HepG2 (cell line): ENCODE data around the gene AP5B1. TPM values are rescaled to one million over a fixed set of nuclear protein-coding genes. Genes with fewer than 3 reads are reported as not detected.

Experiments used
- DMTF1 ChIP-seq: sonication (generic); formaldehyde crosslinking; IDR thresholded peaks from 2 replicates; pipeline ENCODE4 v1.4.0; 2020; ENCODE audit warnings: mild to moderate bottlenecking, missing genetic modification reagents
- FOXA3 ChIP-seq: IDR thresholded peaks from 2 replicates; pipeline ENCODE4 v1.6.1; 2016; ENCODE audit warnings: missing genetic modification reagents, missing compliant biosample characterization
- HNF4G ChIP-seq, 2 experiments: sonication (generic) in 1 of 2; formaldehyde crosslinking in 1 of 2; IDR thresholded peaks; 2 replicates each; pipeline versions ENCODE4 v1.4.0 to v1.6.1; 2011 to 2020; ENCODE audit warnings: borderline replicate concordance in 2 of 2, low read depth in 2 of 2, mild to moderate bottlenecking in 2 of 2, low read length in 1 of 2, missing genetic modification reagents in 1 of 2, moderate library complexity in 1 of 2
- LCORL ChIP-seq, 2 experiments: fragments of 450-650 bp in 1 of 2; sonication (generic) in 1 of 2; formaldehyde crosslinking in 1 of 2; IDR thresholded peaks; 2 replicates each; pipeline versions ENCODE4 v1.5.0 to v1.6.1; 2017 to 2020; ENCODE audit warnings: antibody characterized with exemption in 1 of 2, missing genetic modification reagents in 1 of 2
- MEIS2 ChIP-seq: sonication (generic); formaldehyde crosslinking; IDR thresholded peaks from 2 replicates; pipeline ENCODE4 v1.9.0; 2021; ENCODE audit warnings: mild to moderate bottlenecking, missing genetic modification reagents
- PAXIP1 ChIP-seq: sonication (generic); formaldehyde crosslinking; conservative IDR thresholded peaks from 2 replicates; pipeline ENCODE4 v1.4.0; 2020; ENCODE audit warnings: mild to moderate bottlenecking, missing genetic modification reagents, moderate library complexity
- SAP130 ChIP-seq: IDR thresholded peaks from 2 replicates; pipeline ENCODE4 v1.6.1; 2016; ENCODE audit warnings: low read depth
- U2AF1 ChIP-seq: fragments of 200-400 bp; formaldehyde crosslinking; optimal IDR thresholded peaks from 2 replicates; pipeline ENCODE3; 2017; ENCODE audit warnings: mild to moderate bottlenecking, low read depth, low read length
- ZFP91 ChIP-seq: sonication (generic); formaldehyde crosslinking; IDR thresholded peaks from 2 replicates; pipeline ENCODE4 v1.9.0; 2022; ENCODE audit warnings: missing genetic modification reagents, mild to moderate bottlenecking, borderline replicate concordance
- ZFX ChIP-seq: sonication (generic); formaldehyde crosslinking; IDR thresholded peaks from 2 replicates; pipeline ENCODE4 v1.4.0; 2020; ENCODE audit warnings: mild to moderate bottlenecking, low read depth, missing genetic modification reagents, moderate library complexity
- ZFY ChIP-seq: sonication (generic); formaldehyde crosslinking; IDR thresholded peaks from 2 replicates; pipeline ENCODE4 v1.4.0; 2020; ENCODE audit warnings: missing genetic modification reagents
- ZNF276 ChIP-seq: sonication (generic); formaldehyde crosslinking; IDR thresholded peaks from 2 replicates; pipeline ENCODE4 v1.4.0; 2020; ENCODE audit warnings: mild to moderate bottlenecking, low read depth, missing genetic modification reagents
- ZNF343 ChIP-seq: sonication (generic); formaldehyde crosslinking; IDR thresholded peaks from 2 replicates; pipeline ENCODE4 v1.4.0; 2020; ENCODE audit warnings: mild to moderate bottlenecking, missing genetic modification reagents
- ZNF441 ChIP-seq: sonication (generic); formaldehyde crosslinking; IDR thresholded peaks from 2 replicates; pipeline ENCODE4 v1.7.0; 2021; ENCODE audit warnings: missing genetic modification reagents, borderline replicate concordance
- ZNF691 ChIP-seq: sonication (generic); formaldehyde crosslinking; IDR thresholded peaks from 2 replicates; pipeline ENCODE4 v1.4.0; 2020; ENCODE audit warnings: missing genetic modification reagents, low read depth, mild to moderate bottlenecking, borderline replicate concordance
- ZNF792 ChIP-seq: IDR thresholded peaks from 2 replicates; pipeline ENCODE4 v1.6.1; 2016
- polyA plus RNA-seq, 8 experiments: library from polyadenylated mRNA; depleted of rRNA in 3 of 8; stranded (reverse) in 7 of 8; unstranded in 1 of 8; fragments of >200 nt; fragmentation: Illumina TruSeq in 4 of 8; extraction: Trizol in 4 of 8; gene quantifications; 2 replicates each; pipeline versions ENCODE4 v1.2.1 to v1.2.3, GENCODE V29; 2011 to 2016; ENCODE audit warnings: low read depth in 4 of 8, missing spikeins in 1 of 8, mixed read lengths in 1 of 8; ENCODE audit not compliant: insufficient read depth in 1 of 8
- total RNA-seq, 5 experiments: library from RNA; depleted of rRNA; stranded (reverse); fragments of >200 nt; fragmentation: Illumina TruSeq; extraction: Trizol; gene quantifications; 2 replicates each; pipeline ENCODE4 v1.2.3, GENCODE V29; 2016; ENCODE audit warnings: low read depth in 1 of 5

The AP5B1 gene
- total and polyA plus RNA-seq, 2 of the 13 experiments (the other 11 are each of a cell fraction or from before 2014, with no cell fraction given) = 1.7 to 4.4 TPM

GRCh38 chr11:65794570-65795510, 14.1 kb upstream of the AP5B1 start (continued):
- 0 out of 2 replicates have a peak, but pooled peaks have one; percentile 45 for TF ChIP-seq PAXIP1
- TF ChIP-seq MEIS2 (CRISPR knock-in tag) = 0 out of 2 replicates have a peak, but pooled peaks have one; percentile 43
- TF ChIP-seq ZNF343 (CRISPR knock-in tag) = no peak
- no peak for TF ChIP-seq ZNF276
- peak; percentile 33; the same call in 1 of the 2 replicates for TF ChIP-seq ZFY (CRISPR knock-in tag)
- TF ChIP-seq FOXA3 (CRISPR knock-in tag) = no peak
- no peak for TF ChIP-seq DMTF1 (CRISPR knock-in tag)
- no peak for TF ChIP-seq ZNF792 (CRISPR knock-in tag)
- TF ChIP-seq ZNF691 (CRISPR knock-in tag) = peak; percentile 50; the same call in 1 of the 2 replicates
- TF ChIP-seq U2AF1 = no peak
- peak; percentile 36; the same call in 1 of the 2 replicates for TF ChIP-seq SAP130 (CRISPR knock-in tag)
- TF ChIP-seq HNF4G (IDR thresholded peaks at IDR 0.05; ENCODE audit: borderline replicate concordance, low read depth, low read length) = no peak
- peak; percentile 61; the same call in 1 of the 2 replicates for TF ChIP-seq HNF4G (CRISPR knock-in tag; IDR thresholded peaks at IDR 0.05; ENCODE audit: borderline replicate concordance, low read depth)
- no peak for TF ChIP-seq LCORL (IDR thresholded peaks at IDR 0.05)
- peak; percentile 44; the same call in 1 of the 2 replicates for TF ChIP-seq LCORL (CRISPR knock-in tag; IDR thresholded peaks at IDR 0.05)
- TF ChIP-seq ZNF441 (CRISPR knock-in tag) = peak; percentile 82
- TF ChIP-seq ZFP91 (CRISPR knock-in tag) = no peak
- peak; percentile 51 for TF ChIP-seq ZFX
